ENCODE measurements around the gene NPAS3. TPM values are rescaled to one million over a fixed set of nuclear protein-coding genes. Genes with fewer than 3 reads are reported as not detected.

NPAS3 gene
- polyA plus RNA-seq, 2 of the 4 experiments (the other 2 are of a cell fraction), result not detected

- WGBS (ENCODE audit: missing lambda C conversion rate), result 39% methylated on average over 5 of the region's 5 CpGs
- Histone ChIP-seq H3K4me2 (no peak overlapping the region), H3K4me3 (no peak overlapping the region), H3K27ac (no peak overlapping the region), H3K4me1 (no peaks in the 10 kb centered on the region), H3K9me3 (no peaks in the 10 kb centered on the region)
- ChIA-PET POLR2A (no interaction called here), CTCF (no interaction called here)
- FAIRE-seq (no peak), DNase-seq (ENCODE audit: low read depth in 1 of 2, low spot score in 1 of 2) (no peak), ATAC-seq (no peak)
- TF ChIP-seq NFE2L2 (conservative IDR thresholded peaks at IDR 0.05; ENCODE audit: low read length), result no peak
- no peak for TF ChIP-seq BHLHE40 (IDR thresholded peaks at IDR 0.05; ENCODE audit: low read depth, low read length)
- no peak for TF ChIP-seq KDM5A (IDR thresholded peaks at IDR 0.05)
- TF ChIP-seq ATOH8 (CRISPR knock-in tag; IDR thresholded peaks at IDR 0.05; ENCODE audit: low read depth), result no peak
- no peak for TF ChIP-seq CBX2 (IDR thresholded peaks at IDR 0.05; ENCODE audit: borderline replicate concordance, low read depth)
- no peak for TF ChIP-seq ZSCAN20 (CRISPR knock-in tag; IDR thresholded peaks at IDR 0.05)
- TF ChIP-seq ZNF302 (CRISPR knock-in tag; IDR thresholded peaks at IDR 0.05), result no peak
- no peak for TF ChIP-seq HES2 (IDR thresholded peaks at IDR 0.05)
- TF ChIP-seq FOSL2 (IDR thresholded peaks at IDR 0.05), result no peak
- no peak for TF ChIP-seq FOSL2 (CRISPR knock-in tag; IDR thresholded peaks at IDR 0.05)
- no peak for TF ChIP-seq HEYL (CRISPR knock-in tag; IDR thresholded peaks at IDR 0.05)
- no peak for TF ChIP-seq POLR2AphosphoS2 (conservative IDR thresholded peaks at IDR 0.05; ENCODE audit: low read length)
- no peak for TF ChIP-seq E2F6 (IDR thresholded peaks at IDR 0.05; ENCODE audit: borderline replicate concordance, low read depth)
- TF ChIP-seq CHD4 (IDR thresholded peaks at IDR 0.05; ENCODE audit: borderline replicate concordance), result no peak
- no peak for TF ChIP-seq RARB (CRISPR knock-in tag; IDR thresholded peaks at IDR 0.05)
- no peak for TF ChIP-seq FOXS1 (CRISPR knock-in tag; IDR thresholded peaks at IDR 0.05)
- TF ChIP-seq RCOR1 (IDR thresholded peaks at IDR 0.05; ENCODE audit: low read depth, low read length), result no peak
Observed at GRCh38 chr14:33035416-33036194, 96.9 kb downstream of the NPAS3 start.

- ChIA-PET CTCF (no interaction called here), POLR2A (no interaction called here)
- no peak overlapping the region for H3K4me2 ChIP-seq
- DNase-seq (ENCODE audit: low read depth in 1 of 2, low spot score in 1 of 2) (no peak), FAIRE-seq (no peak), ATAC-seq (no peak)
- TF ChIP-seq HOXB13 (CRISPR knock-in tag; IDR thresholded peaks at IDR 0.05; ENCODE audit: low read depth), result no peak
- no peak for TF ChIP-seq BCL3 (IDR thresholded peaks at IDR 0.05)
- no peak for TF ChIP-seq HOXB5 (CRISPR knock-in tag; IDR thresholded peaks at IDR 0.05)
- TF ChIP-seq TP53 (CRISPR knock-in tag; IDR thresholded peaks at IDR 0.05), result no peak
- no peak for TF ChIP-seq BHLHE40 (IDR thresholded peaks at IDR 0.05; ENCODE audit: low read depth, low read length)
- TF ChIP-seq RAD21 (conservative IDR thresholded peaks at IDR 0.05 in 1 of 2, IDR thresholded peaks at IDR 0.05 in 1 of 2), result no peak
- TF ChIP-seq PHF8 (IDR thresholded peaks at IDR 0.05; ENCODE audit: borderline replicate concordance, low read depth), result no peak
- no peak for TF ChIP-seq USF2 (IDR thresholded peaks at IDR 0.05)
- TF ChIP-seq JUN (IDR thresholded peaks at IDR 0.05), result no peak
- no peak for TF ChIP-seq POLR2A (IDR thresholded peaks at IDR 0.05; ENCODE audit: low read length)
- no peak for TF ChIP-seq RCOR1 (IDR thresholded peaks at IDR 0.05; ENCODE audit: low read depth, low read length)
- no peak for TF ChIP-seq ELK1 (IDR thresholded peaks at IDR 0.05; ENCODE audit: low read depth, low read length)
- no peak for TF ChIP-seq HOXA7 (CRISPR knock-in tag; IDR thresholded peaks at IDR 0.05)
- no peak for TF ChIP-seq ZSCAN20 (CRISPR knock-in tag; IDR thresholded peaks at IDR 0.05)
- TF ChIP-seq CBX8 (IDR thresholded peaks at IDR 0.05), result no peak
- no peak for TF ChIP-seq EHMT2 (IDR thresholded peaks at IDR 0.05; ENCODE audit: low read depth)
- H3K9me3 ChIP-seq, result no peaks in the 10 kb centered on the region
- no peaks in the 10 kb centered on the region for H3K4me1 ChIP-seq
- WGBS (ENCODE audit: missing lambda C conversion rate), result 0% methylated on average over 3 of the region's 3 CpGs
- H3K4me3 ChIP-seq, result no peak overlapping the region
- no peak overlapping the region for H3K27ac ChIP-seq
Observed at GRCh38 chr14:33039311-33039710, 100.6 kb downstream of the NPAS3 start.

Data from A549 (cell line).